Common myeloid progenitor, CD34-positive (primary cell): ENCODE data around the gene NOL4L.
A peak's percentile ranks its signal among the peaks of the same experiment; 100 is the strongest.

Experiments used
- CTCF ChIA-PET: fragments of 350-600 bp; sonication (Branson Sonifier 250); formaldehyde crosslinking; loops from one replicate; lab custom pipeline; 2021; ENCODE audit warnings: antibody characterized with exemption; lab: Charles Lee
- POLR2A ChIA-PET: fragments of 350-600 bp; sonication (Branson Sonifier 250); formaldehyde crosslinking; loops from one replicate; lab custom pipeline; 2021; ENCODE audit warnings: antibody characterized with exemption; lab: Charles Lee
- DNase-seq, 3 donors: peaks; one replicate each; pipeline versions ENCODE4 v3.0.0 to v3.0.0-alpha.2; 2013
- H3K27ac ChIP-seq, 2 experiments: 1 replicate in 1 of 2; 2 replicates in 1 of 2; pipeline ENCODE4 v1.7.0; 2013; ENCODE audit warnings: inconsistent platforms in 2 of 2, low read length in 2 of 2, mild to moderate bottlenecking in 2 of 2, low read depth in 1 of 2, moderate library complexity in 1 of 2; ENCODE audit not compliant: severe bottlenecking in 2 of 2, insufficient read depth in 1 of 2, poor library complexity in 1 of 2
- H3K27me3 ChIP-seq, 5 experiments: replicated peaks in 2 of 5; 1 replicate in 3 of 5; 2 replicates in 2 of 5; pipeline versions ENCODE4 v1.6.1 to v1.7.0; 2013; ENCODE audit warnings: low read length in 4 of 5, mild to moderate bottlenecking in 2 of 5, moderate library complexity in 2 of 5, inconsistent platforms in 1 of 5; ENCODE audit not compliant: insufficient read depth in 5 of 5, control insufficient read depth in 4 of 5
- H3K36me3 ChIP-seq, 4 experiments: 1 replicate in 2 of 4; 2 replicates in 2 of 4; pipeline versions ENCODE4 v1.6.1 to v1.7.0; 2013; ENCODE audit warnings: low read length in 3 of 4, control low read depth in 1 of 4, mild to moderate bottlenecking in 1 of 4; ENCODE audit not compliant: control insufficient read depth in 4 of 4, insufficient read depth in 4 of 4
- H3K4me1 ChIP-seq, 4 experiments: 1 replicate in 3 of 4; 2 replicates in 1 of 4; pipeline versions ENCODE4 v1.6.1 to v1.7.1; 2013; ENCODE audit warnings: low read length in 3 of 4, mild to moderate bottlenecking in 3 of 4, control low read depth in 1 of 4, inconsistent platforms in 1 of 4, moderate library complexity in 1 of 4; ENCODE audit not compliant: control insufficient read depth in 4 of 4, insufficient read depth in 4 of 4; ENCODE audit errors: control extremely low read depth in 1 of 4
- H3K4me3 ChIP-seq, 7 experiments: 1 replicate in 4 of 7; 2 replicates in 3 of 7; pipeline versions ENCODE4 v1.5.1 to v1.7.0; 2013; ENCODE audit warnings: mild to moderate bottlenecking in 7 of 7, low read length in 6 of 7, moderate library complexity in 6 of 7, inconsistent platforms in 2 of 7, low read depth in 2 of 7, control low read depth in 1 of 7; ENCODE audit not compliant: insufficient read depth in 4 of 7, control insufficient read depth in 1 of 7; ENCODE audit errors: extremely low read depth in 1 of 7
- H3K9me3 ChIP-seq, 5 experiments: 1 replicate in 4 of 5; 2 replicates in 1 of 5; pipeline versions ENCODE4 v1.6.1 to v1.7.1; 2013; ENCODE audit warnings: low read length in 4 of 5, mild to moderate bottlenecking in 2 of 5, inconsistent platforms in 1 of 5, low read depth in 1 of 5, moderate library complexity in 1 of 5; ENCODE audit not compliant: control insufficient read depth in 4 of 5, insufficient read depth in 2 of 5; ENCODE audit errors: control extremely low read depth in 1 of 5
- WGBS: methylation state at CpG from one replicate; pipeline ENCODE4 v1.1.5; 2013; ENCODE audit not compliant: insufficient coverage; 5-methylcytosine and 5-hydroxymethylcytosine counted together

NOL4L gene

GRCh38 chr20:32559753-32560380 is 25.3 kb downstream of the NOL4L start:
- Histone ChIP-seq H3K27me3 (no peaks in the 10 kb centered on the region), H3K4me3 (no peak overlapping the region), H3K27ac (no peak overlapping the region), H3K9me3 (no peaks in the 10 kb centered on the region), H3K36me3 (peaks cover 0 to 9% (median 4%) of the 10 kb centered on the region in 4 experiments), H3K4me1 (peaks cover 0 to 54% (median 40%) of the 10 kb centered on the region in 4 experiments)
- CTCF ChIA-PET = interaction anchor here (1.0 to 5.5 kb wide), 4 partner anchors 14 to 37 kb away, joined by 3 to 24 read pairs (median 4); no protein-coding TSS in a partner anchor
- no peak for DNase-seq
- 91% methylated on average over 16 of the region's 21 CpGs for WGBS
- POLR2A ChIA-PET = no interaction called here

DNA sequence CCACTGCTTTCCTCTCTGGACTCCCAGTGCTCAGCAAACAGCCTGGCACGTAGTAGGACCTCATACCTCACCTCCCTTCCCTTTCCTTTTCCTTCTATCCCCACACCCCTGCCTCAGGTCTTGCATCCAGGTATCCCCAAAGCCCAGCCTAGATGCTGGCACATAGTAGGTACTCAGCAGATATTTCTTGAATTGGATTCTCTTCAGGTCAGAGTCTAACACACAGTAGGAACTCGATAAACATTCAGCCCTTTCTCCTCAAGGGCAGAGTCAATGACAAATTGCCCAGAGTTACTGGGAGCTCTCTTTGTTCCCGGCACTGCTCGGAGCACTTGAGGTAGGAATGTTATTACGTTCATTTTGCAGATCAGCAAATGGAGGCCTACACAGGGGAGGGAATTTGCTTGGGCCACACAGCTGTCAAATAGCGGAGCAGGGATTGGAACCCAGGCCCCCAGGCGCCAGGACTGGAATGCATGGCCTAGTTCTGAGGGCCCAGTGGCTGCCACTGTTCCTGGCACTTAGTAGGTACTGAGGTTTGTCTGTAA is 25.9 kb downstream of the NOL4L start:
- ChIA-PET CTCF (interaction anchor here (1.0 to 5.5 kb wide), 3 partner anchors 14 to 36 kb away, joined by 3 to 25 read pairs (median 24); no protein-coding TSS in a partner anchor), POLR2A (no interaction called here)
- WGBS = 100% methylated on average over 4 of the region's 7 CpGs
- no peaks in the 10 kb centered on the region for H3K9me3 ChIP-seq
- peaks cover 0 to 9% (median 4%) of the 10 kb centered on the region in 4 experiments for H3K36me3 ChIP-seq
- H3K27ac ChIP-seq = no peak overlapping the region
- H3K4me1 ChIP-seq = peaks cover 0 to 54% (median 40%) of the 10 kb centered on the region in 4 experiments
- no peaks in the 10 kb centered on the region for H3K27me3 ChIP-seq
- no peak for DNase-seq
- H3K4me3 ChIP-seq = no peak overlapping the region

DNA sequence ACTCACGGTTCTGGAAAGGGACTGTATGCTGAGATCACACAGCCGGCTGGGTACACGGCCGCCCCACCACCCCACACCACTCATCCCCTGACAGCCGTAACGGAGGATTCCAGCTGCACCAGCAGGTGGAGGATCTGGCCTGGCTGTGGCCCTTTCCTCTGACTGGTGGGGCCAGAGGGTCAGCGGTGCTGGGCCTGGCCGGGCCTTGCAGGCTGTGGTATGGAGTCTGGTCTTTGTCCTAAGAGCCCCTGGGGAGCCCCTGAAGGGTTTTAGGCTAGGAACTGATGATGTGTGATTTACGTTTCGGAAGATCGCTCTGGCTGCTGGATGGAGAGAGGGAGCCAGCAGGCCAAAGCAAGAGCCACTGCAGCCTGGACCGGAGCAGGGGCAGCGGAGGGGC is 26.6 kb downstream of the NOL4L start:
- H3K4me1 ChIP-seq = peaks cover 0 to 56% (median 46%) of the 10 kb centered on the region in 4 experiments
- WGBS = 100% methylated on average over 12 of the region's 13 CpGs
- CTCF ChIA-PET = interaction anchor here (1.0 to 5.5 kb wide), 7 partner anchors 11 to 36 kb away, joined by 3 to 25 read pairs (median 4); no protein-coding TSS in a partner anchor
- H3K9me3 ChIP-seq = no peaks in the 10 kb centered on the region
- H3K36me3 ChIP-seq = peaks cover 0 to 9% (median 2%) of the 10 kb centered on the region in 4 experiments
- no peaks in the 10 kb centered on the region for H3K27me3 ChIP-seq
- POLR2A ChIA-PET = no interaction called here
- no peak overlapping the region for H3K27ac ChIP-seq
- no peak for DNase-seq
- no peak overlapping the region for H3K4me3 ChIP-seq

GRCh38 chr20:32557319-32557718 is 27.8 kb downstream of the NOL4L start:
- 88% methylated on average over 1 of the region's 5 CpGs for WGBS
- H3K4me3 ChIP-seq = no peak overlapping the region
- peak in 2 of 3 donors; percentile 53 to 55 for DNase-seq
- no peak overlapping the region for H3K27ac ChIP-seq
- CTCF ChIA-PET = interaction anchor here (0.7 to 5.5 kb wide), 13 partner anchors 10 to 221 kb away, joined by 3 to 25 read pairs (median 4); no protein-coding TSS in a partner anchor
- H3K36me3 ChIP-seq = peaks cover 0 to 9% (median 1%) of the 10 kb centered on the region in 4 experiments
- peaks cover 0 to 60% (median 51%) of the 10 kb centered on the region in 4 experiments for H3K4me1 ChIP-seq
- H3K9me3 ChIP-seq = no peaks in the 10 kb centered on the region
- no peaks in the 10 kb centered on the region for H3K27me3 ChIP-seq
- POLR2A ChIA-PET = no interaction called here

DNA sequence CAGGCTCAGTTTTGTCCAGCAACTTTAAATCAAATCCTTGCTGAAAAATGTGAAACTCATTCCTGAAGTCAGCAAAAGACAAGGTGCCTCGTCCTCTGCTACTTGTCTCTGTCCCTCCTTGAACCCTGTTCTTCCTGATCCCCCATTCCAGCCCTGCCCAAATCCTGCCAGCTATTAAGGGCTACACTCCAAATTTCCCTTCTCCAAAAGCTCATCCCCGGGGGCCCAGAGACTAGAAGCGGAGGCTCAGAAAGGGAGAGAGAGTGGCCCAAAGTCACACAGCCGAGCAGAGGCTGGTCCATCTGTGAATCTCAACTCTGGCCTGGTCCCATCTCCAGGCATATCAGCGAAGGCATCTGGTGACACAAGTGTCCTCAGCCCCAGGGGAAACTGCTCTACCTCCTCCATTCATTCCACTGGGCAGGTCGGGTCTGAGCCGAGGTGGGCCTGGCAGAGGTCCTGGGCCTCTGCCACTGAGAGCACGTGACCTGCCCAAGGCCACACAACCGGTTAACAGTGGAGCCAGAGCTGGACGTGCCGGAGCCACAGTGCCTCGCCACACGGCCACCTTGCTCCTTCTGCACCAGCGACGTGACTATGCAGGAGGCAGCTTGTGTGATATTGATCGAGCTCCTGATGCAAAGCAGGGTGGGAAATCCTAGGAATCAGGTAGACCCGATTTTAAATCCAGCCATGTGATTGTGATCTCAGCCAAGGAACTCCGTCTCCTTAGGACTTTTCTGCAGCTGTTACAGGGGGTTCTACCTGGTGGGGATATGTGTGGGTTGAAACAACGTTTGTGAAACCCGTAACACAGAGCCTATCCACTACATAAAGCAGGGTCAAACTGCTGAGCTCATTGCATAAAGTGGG is 28.6 kb downstream of the NOL4L start:
- Histone ChIP-seq H3K4me1 (peaks cover 0 to 53% (median 46%) of the 10 kb centered on the region in 4 experiments), H3K9me3 (no peaks in the 10 kb centered on the region), H3K27ac (no peak overlapping the region), H3K27me3 (no peaks in the 10 kb centered on the region), H3K36me3 (peaks cover 0 to 9% (median 1%) of the 10 kb centered on the region in 4 experiments), H3K4me3 (no peak overlapping the region)
- no peak for DNase-seq
- ChIA-PET CTCF (interaction anchor here (0.9 to 5.5 kb wide), 11 partner anchors 10 to 116 kb away, joined by 3 to 25 read pairs (median 4); no protein-coding TSS in a partner anchor), POLR2A (no interaction called here)
- 97% methylated on average over 18 of the region's 20 CpGs for WGBS

DNA sequence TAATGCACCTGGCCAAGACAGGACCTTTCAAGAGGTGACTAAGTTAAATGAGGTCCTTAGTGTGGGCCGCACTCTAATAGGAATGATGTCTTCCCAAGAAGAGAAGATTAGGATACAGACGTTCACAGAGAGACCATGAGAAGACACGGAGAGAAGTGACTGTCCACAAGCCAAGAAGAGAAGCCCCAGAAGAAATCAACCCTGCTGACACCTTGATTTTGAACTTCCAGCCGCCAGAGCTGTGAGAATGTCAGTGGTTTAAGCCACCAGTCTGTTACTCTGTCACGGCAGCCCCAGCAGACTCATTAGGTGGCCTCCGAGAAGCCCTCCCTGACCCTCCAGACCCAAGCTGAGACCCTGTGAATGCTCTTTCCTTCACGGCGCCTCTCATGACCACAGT is 29.5 kb downstream of the NOL4L start:
- Histone ChIP-seq H3K27me3 (no peaks in the 10 kb centered on the region), H3K4me1 (peaks cover 0 to 44% (median 36%) of the 10 kb centered on the region in 4 experiments), H3K9me3 (no peaks in the 10 kb centered on the region), H3K27ac (no peak overlapping the region), H3K36me3 (peaks cover 0 to 9% (median 1%) of the 10 kb centered on the region in 4 experiments), H3K4me3 (no peak overlapping the region)
- 98% methylated on average over 8 of the region's 8 CpGs for WGBS
- DNase-seq = no peak
- ChIA-PET CTCF (interaction anchor here (0.9 to 5.5 kb wide), 10 partner anchors 11 to 97 kb away, joined by 3 to 25 read pairs (median 4); no protein-coding TSS in a partner anchor), POLR2A (no interaction called here)
